ACC112 (cell line): ENCODE results near the gene POLR2L.

Source experiments
- H2AFZ ChIP-seq: fragments of 200-600 bp; sonication (generic); one replicate; pipeline ENCODE4 v1.6.0; 2017; ENCODE audit warnings: antibody characterized with exemption, low read length; ENCODE audit not compliant: unreplicated experiment
- H3K27ac ChIP-seq: fragments of 200-600 bp; sonication (generic); 2 replicates; pipeline ENCODE4 v1.5.1; 2014; ENCODE audit warnings: low read depth, mild to moderate bottlenecking, antibody characterized with exemption, low read length, moderate library complexity
- H3K27me3 ChIP-seq: fragments of 200-600 bp; sonication (generic); 2 replicates; pipeline ENCODE4 v1.6.1; 2014; ENCODE audit warnings: mild to moderate bottlenecking, antibody characterized with exemption, low read length, moderate library complexity, mixed read lengths; ENCODE audit not compliant: insufficient read depth
- H3K36me3 ChIP-seq: fragments of 200-600 bp; sonication (generic); 2 replicates; pipeline ENCODE4 v1.6.1; 2016; ENCODE audit warnings: mild to moderate bottlenecking, antibody characterized with exemption, low read length, moderate library complexity, mixed read lengths; ENCODE audit not compliant: insufficient read depth
- H3K4me1 ChIP-seq: fragments of 200-600 bp; sonication (generic); one replicate; pipeline ENCODE4 v1.6.1; 2016; ENCODE audit warnings: low read length, mixed read lengths; ENCODE audit not compliant: insufficient read depth, unreplicated experiment, control insufficient read depth
- H3K4me3 ChIP-seq: fragments of 200-600 bp; sonication (generic); 2 replicates; pipeline ENCODE4 v1.5.1; 2014; ENCODE audit warnings: mild to moderate bottlenecking, low read depth, low read length
- H3K79me2 ChIP-seq: fragments of 200-600 bp; sonication (generic); one replicate; pipeline ENCODE4 v1.6.0; 2016; ENCODE audit warnings: low read length; ENCODE audit not compliant: control insufficient read depth, unreplicated experiment, insufficient read depth

Gene POLR2L

DNA sequence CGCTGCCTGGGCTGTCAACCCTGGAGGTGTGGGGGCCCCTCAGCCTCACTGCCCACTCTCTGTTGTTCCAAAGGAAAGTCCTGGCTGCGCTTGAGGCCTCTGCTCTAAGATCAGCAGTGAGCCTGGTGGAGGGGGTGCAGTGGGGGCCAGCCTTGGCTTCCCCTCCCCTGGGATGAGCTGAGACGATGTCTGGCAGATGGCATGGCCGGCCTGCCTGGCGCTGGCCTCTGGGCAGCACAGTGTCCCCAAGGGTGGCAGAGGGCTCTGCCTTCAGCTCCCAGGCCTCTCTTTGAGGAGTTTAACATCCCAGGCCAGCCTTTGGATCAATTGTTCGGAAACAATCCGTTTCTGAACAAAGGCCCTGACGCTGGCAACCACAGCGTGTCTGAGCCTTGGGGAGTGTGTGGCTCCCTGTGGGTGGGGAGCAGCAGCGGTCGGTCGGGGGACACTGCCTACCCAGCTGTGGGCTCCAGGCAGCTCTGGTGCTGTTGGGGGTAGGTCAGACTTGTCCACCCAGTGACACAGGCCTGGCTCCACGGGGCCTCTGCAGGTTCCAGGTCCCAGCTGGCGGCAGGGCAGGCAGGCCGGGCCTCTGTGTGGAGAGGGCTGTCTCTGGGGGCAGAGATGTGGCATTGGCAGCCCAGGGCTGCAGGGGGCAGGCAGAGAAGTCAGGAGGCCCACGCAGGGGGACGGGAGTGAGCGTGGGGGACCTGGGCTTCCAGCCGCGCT, 12.4 kb upstream of the POLR2L start:
- no peaks in the 10 kb centered on the region for H3K27me3 ChIP-seq
- no peaks in the 10 kb centered on the region; the same call in 1 of the 2 replicates for H3K36me3 ChIP-seq
- H3K4me1 ChIP-seq, result peaks cover 12% of the 10 kb centered on the region
- no peak overlapping the region for H3K4me3 ChIP-seq
- peaks cover 15% of the 10 kb centered on the region for H3K79me2 ChIP-seq
- no peak overlapping the region for H2AFZ ChIP-seq
- no peak overlapping the region for H3K27ac ChIP-seq

DNA sequence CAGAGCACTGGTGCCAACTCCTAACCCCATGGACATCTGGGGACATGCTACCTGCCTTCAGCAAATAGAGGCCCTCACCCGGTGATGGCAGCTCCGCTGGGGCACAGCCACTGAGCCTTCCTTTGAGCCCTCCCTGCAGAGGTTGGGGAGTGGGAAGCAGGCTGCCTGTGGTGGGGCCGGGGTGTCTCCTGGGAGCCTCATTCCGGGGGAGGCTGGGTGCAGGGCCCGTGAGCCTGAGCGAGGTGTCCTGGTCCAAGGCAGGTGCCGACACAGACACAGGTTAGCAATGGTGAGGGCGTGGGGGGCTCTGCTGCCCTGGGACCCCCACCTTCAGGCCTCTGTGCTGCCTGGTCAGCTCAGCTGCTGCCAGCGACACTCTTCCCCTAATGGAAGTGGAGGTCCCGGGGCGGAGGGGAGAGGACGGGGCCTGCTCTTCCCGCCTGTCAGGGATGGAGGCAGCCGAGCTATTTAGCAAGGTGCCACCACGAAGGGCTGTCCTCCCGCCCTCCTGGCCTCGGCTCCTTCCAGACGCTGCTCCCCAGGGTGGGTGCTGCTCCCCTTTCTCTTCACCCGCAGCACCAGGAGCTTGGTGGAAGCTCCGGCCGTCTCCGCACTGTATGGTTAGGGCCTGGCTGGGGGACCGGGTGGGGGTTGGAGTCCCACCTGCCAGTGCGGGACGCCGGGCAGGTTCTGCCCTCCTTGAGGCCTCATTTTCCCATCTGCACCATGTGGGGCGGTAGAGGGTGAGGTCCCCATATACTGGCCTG, 11.5 kb upstream of the POLR2L start:
- Histone ChIP-seq H3K27me3 (no peaks in the 10 kb centered on the region), H2AFZ (no peak overlapping the region), H3K4me3 (no peak overlapping the region), H3K36me3 (no peaks in the 10 kb centered on the region; the same call in 1 of the 2 replicates), H3K79me2 (peaks cover 23% of the 10 kb centered on the region), H3K4me1 (peaks cover 4% of the 10 kb centered on the region), H3K27ac (no peak overlapping the region)

DNA sequence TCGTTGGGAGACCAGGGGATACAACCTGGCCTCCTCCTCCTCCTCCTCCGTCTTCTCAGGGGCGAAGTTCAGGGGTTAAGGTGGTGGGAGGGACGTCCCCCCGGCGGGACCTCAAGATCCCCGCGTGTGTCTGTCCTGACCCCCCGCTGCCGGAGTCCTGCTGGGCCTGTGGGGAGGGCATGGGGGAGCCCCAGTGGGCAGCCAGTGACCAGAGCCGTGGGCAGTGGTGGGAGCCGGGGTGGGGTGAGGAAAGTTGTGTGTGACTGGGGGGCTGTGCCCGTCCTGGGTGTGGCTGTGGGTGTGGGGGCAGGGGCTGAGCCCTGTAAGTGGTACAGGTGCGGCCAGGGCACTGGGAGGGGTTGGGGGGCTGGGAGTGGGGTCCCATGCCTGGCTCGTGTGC, 10.4 kb upstream of the POLR2L start:
- Histone ChIP-seq H3K4me1 (peaks cover 8% of the 10 kb centered on the region), H3K27ac (no peak overlapping the region), H3K79me2 (peaks cover 34% of the 10 kb centered on the region)

DNA sequence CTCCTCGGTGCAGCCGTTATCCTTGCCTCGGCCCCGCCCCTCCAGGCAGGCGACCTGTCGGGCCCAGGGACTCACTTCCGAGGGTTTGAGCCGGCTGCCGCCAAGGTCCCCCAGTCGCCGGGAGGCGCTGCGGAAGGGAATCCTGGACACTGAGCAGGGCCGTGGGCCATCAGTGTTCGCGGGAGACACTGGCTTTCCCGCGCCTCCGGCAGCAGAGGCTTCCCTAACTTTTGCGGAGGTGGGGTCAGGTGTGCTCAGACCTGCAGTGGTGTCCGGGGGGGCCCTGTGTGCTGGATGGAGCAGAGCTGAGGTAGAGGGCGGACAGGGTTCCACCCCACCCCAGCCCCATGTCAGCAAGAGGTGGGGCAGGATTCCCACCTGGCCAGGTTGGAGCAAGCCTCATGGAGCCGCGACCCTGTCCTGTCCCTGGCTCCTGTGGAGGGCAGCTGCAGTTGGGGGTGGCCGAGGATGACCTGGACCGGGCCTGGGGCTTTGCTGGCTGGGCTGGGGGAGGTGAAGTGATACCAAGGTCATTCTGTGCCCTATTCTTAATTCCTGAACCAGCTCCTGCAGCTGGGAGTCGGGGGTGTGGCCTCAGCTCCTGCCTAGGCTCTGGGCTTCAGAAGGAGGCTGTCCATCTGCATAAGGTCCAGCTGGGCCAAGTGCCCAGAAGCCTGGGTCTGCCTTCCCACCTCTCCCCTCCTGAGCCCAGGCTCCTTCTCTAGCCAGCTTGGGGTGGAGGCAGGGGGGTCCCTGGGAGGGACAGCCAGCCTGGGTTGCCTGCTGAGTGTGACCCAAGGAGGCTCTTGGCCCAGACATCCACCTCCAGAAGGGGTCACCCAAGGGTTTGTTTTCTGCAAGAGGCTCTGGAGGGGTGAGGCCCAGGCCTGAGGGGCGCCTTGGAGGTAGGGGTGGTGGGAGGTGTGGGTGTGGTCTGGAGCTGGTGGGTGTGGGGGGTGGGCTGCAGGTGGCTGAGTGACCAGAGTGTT, 8.7 kb upstream of the POLR2L start:
- Histone ChIP-seq H3K27ac (no peak overlapping the region), H3K27me3 (no peaks in the 10 kb centered on the region), H2AFZ (no peak overlapping the region), H3K79me2 (peaks cover 50% of the 10 kb centered on the region), H3K4me3 (no peak overlapping the region), H3K36me3 (no peaks in the 10 kb centered on the region; the same call in 1 of the 2 replicates), H3K4me1 (peaks cover 21% of the 10 kb centered on the region)

More for the DNA sequence above, 10.4 kb upstream of the POLR2L start:
- no peak overlapping the region for H3K4me3 ChIP-seq
- H2AFZ ChIP-seq, result no peak overlapping the region
- H3K27me3 ChIP-seq, result no peaks in the 10 kb centered on the region
- no peaks in the 10 kb centered on the region; the same call in 1 of the 2 replicates for H3K36me3 ChIP-seq

DNA sequence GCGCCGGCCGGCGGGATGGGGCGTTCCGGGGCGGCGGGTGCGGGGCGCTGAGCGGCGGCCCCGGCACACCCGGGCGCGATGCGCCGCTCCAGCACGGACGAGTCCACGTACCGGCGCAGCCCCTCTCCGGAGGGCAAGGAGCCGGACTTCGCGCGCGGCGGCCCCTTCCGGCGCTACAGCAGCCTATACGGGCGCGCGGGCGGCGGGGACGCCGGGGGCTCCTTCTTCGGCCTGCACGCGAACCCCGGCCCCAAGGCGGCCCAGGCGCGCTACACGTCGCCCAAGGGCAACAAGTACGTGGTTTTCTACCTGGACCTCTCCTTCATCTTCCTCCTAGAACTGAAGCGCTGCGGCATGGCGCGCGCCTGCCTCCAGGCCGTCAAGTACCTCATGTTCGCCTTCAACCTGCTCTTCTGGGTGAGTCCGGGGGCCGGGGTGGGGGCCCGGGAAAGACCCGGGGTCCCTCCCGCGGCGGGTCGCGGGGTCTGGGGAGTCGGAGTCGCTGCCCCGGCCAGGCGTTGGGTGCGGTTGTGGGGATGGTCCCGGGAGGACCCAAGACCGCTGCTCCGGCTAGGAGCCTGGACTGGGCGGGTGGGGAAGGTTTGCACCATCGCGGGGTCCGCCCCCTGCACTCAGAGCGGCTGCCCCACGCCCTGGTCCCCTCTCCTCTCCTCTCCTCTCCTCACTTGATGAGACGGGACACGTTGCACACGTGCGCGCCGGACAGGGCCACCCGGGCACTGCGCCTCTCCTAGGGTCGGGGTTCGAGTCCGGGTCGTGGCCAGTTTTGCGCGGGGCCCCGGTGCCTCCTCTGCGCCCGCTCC, 7.8 kb upstream of the POLR2L start:
- H3K4me3 ChIP-seq, result no peak overlapping the region

DNA sequence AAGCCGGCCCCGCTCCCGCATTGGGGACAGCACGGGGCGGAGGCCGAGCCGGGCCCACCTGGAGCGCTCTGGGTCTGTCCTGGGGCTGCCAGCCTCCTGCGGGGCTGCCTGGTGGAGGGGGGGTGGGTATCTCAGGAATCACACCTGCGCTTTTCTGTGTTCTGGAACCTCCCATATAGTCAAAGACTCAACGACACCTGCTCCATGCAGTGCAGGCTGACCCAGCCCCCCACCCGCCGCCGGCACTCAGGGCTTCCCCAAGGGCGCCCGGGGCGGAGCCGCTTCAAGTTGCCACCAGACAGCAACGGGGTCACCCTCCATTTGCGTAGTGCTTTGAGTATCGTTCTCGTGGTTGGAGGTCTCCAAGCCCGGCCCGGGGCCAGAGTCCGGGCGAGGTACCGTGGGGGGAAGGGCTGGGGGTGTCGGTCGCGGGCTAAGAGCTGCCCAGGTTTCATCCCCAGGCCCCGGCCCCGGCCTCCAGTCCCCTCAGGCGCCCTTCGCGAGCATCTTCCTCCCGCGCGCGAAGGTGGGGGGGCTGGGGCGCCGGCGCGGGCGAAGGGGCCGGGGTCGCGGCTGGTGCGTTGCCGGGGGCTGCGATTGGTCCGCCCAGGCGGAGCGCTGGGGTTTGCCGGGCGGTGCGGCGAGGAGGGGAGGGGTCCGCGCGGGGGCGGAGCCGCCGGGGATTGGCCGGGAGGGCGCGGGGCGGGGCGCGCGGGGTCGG, 6.9 kb upstream of the POLR2L start:
- Histone ChIP-seq H3K4me1 (peaks cover 34% of the 10 kb centered on the region), H3K27ac (no peak overlapping the region), H3K27me3 (no peaks in the 10 kb centered on the region), H3K4me3 (no peak overlapping the region), H3K79me2 (peaks cover 62% of the 10 kb centered on the region), H3K36me3 (no peaks in the 10 kb centered on the region; the same call in 1 of the 2 replicates), H2AFZ (no peak overlapping the region)

More for the DNA sequence above, 7.8 kb upstream of the POLR2L start:
- no peak overlapping the region for H3K27ac ChIP-seq
- no peaks in the 10 kb centered on the region for H3K27me3 ChIP-seq
- peaks cover 59% of the 10 kb centered on the region for H3K79me2 ChIP-seq
- no peaks in the 10 kb centered on the region; the same call in 1 of the 2 replicates for H3K36me3 ChIP-seq
- no peak overlapping the region for H2AFZ ChIP-seq
- peaks cover 30% of the 10 kb centered on the region for H3K4me1 ChIP-seq

DNA sequence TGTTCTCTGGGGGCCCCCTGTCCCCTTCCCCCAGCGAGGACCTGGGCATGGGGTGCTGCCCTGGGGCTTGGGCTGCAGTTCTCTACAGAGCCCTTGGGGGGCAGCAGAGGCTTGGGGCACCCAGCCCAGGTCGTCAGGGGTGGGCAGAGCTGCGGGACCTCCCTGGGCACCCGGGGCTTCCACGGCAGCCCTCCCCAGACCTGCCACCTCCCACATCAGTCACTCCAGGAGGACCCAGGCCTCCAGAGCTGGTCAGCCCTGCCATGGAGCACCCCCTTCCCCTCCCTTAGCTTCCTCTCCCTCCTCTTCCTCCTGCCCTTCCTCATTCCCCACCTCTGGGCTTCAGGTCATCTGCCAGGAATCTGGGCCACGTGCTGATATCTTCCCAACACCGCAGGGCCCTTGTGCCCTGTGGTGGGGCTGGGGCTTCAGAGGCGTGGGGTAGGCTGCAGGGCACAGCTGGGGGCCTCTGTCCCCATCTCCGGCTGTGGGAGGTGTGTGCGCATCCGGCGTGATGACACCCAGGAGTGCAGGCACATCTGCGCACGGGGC, 6.1 kb upstream of the POLR2L start:
- Histone ChIP-seq H3K36me3 (no peaks in the 10 kb centered on the region; the same call in 1 of the 2 replicates), H3K27me3 (no peaks in the 10 kb centered on the region), H3K27ac (no peak overlapping the region), H3K4me1 (peaks cover 34% of the 10 kb centered on the region), H3K79me2 (peaks cover 63% of the 10 kb centered on the region), H2AFZ (no peak overlapping the region), H3K4me3 (no peak overlapping the region)

DNA sequence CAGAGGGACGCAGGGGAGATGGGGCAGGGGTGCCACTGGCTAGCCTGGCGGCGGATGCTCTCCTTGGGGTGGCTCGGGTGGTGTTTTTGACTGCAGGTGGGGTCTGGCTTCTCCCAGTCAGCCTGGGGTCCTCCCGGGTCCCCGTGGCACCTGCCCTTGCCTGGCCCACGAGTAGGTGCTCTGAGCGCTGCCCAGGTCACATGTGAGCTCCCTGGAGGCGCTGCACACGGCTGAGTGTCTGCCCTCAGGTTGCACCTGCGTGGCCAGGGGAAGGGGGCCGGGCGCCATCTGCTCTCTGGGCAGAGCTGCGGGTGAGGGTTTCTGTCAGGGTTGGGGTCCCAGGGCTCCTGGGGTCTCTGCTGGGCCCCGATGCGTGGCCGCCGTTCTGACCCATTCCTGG, 5.5 kb upstream of the POLR2L start:
- H3K36me3 ChIP-seq, result no peaks in the 10 kb centered on the region; the same call in 1 of the 2 replicates
- H3K79me2 ChIP-seq, result peaks cover 67% of the 10 kb centered on the region
- H3K4me1 ChIP-seq, result peaks cover 34% of the 10 kb centered on the region
- H3K27me3 ChIP-seq, result no peaks in the 10 kb centered on the region
- no peak overlapping the region for H3K27ac ChIP-seq
- no peak overlapping the region for H3K4me3 ChIP-seq
- no peak overlapping the region for H2AFZ ChIP-seq

DNA sequence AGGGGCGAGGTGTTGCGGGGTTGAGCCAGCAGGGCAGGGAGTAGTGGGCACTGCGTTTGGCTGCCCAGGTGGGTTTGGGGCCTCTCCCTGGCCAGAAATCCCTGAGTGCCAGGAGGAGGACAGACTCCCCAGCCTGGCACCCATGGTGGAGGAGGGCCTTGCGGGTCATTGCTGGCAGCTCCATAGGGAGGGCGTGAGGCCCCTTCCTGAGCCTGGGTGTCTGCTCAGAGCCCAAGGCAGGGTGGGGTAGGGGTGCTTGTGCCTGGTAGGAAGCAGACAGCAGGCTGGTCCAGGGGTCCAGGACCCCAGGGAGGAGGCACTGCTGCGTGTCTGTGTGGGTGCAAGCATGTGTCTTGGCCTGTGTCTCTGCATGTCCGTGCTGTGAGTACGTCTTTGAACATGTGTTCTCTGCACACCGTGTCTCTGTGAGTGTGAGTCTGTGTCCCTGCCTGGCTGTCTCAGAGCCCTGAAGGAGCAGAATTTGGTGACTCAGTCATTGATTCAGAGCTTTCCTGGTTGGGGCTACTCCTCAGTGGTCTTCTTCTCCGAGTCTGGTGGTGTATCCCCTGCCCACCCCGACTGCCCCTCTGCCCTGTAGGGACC, 4.3 kb upstream of the POLR2L start:
- H3K4me1 ChIP-seq, result peaks cover 34% of the 10 kb centered on the region
- H3K36me3 ChIP-seq, result no peaks in the 10 kb centered on the region; the same call in 1 of the 2 replicates
- peaks cover 71% of the 10 kb centered on the region for H3K79me2 ChIP-seq
- peak overlapping the region; percentile 88 for H3K4me3 ChIP-seq
- no peaks in the 10 kb centered on the region for H3K27me3 ChIP-seq
- no peak overlapping the region for H2AFZ ChIP-seq
- H3K27ac ChIP-seq, result peak overlapping the region; percentile 93
